K562 (cell line): ENCODE measurements around the gene KISS1R. TPM values are rescaled to one million over a fixed set of nuclear protein-coding genes. Genes with fewer than 3 reads are reported as not detected.

Experiments
- ARID4B ChIP-seq: sonication (generic); formaldehyde crosslinking; IDR thresholded peaks from 2 replicates; pipeline ENCODE4 v1.8.0; 2022; ENCODE audit warnings: mild to moderate bottlenecking, missing genetic modification reagents
- CGGBP1 ChIP-seq: fragments of 250-450 bp; sonication (Bioruptor Pico); IDR thresholded peaks from 2 replicates; pipeline ENCODE4 v1.9.0; 2021; ENCODE audit warnings: mild to moderate bottlenecking
- EP400 ChIP-seq: fragments of 450-650 bp; IDR thresholded peaks from 2 replicates; pipeline ENCODE4 v1.6.1; 2017; ENCODE audit warnings: antibody characterized with exemption, mild to moderate bottlenecking, moderate library complexity
- GABPB2 ChIP-seq: fragments of 250-450 bp; sonication (Bioruptor Pico); conservative IDR thresholded peaks from 2 replicates; pipeline ENCODE4 v1.5.1; 2021; ENCODE audit warnings: mild to moderate bottlenecking
- KLF13 ChIP-seq: fragments of 450-650 bp; IDR thresholded peaks from 2 replicates; pipeline ENCODE4 v1.6.1; 2016; ENCODE audit warnings: missing genetic modification characterization, low read depth, mild to moderate bottlenecking, missing compliant biosample characterization, moderate library complexity, borderline replicate concordance
- MBD1 ChIP-seq: fragments of 250-450 bp; sonication (Bioruptor Pico); IDR thresholded peaks from 2 replicates; pipeline ENCODE4 v1.8.0; 2022; ENCODE audit warnings: inconsistent platforms
- SAFB ChIP-seq: fragments of 200-400 bp; formaldehyde crosslinking; IDR thresholded peaks from 2 replicates; pipeline ENCODE4 v1.6.1; 2017; ENCODE audit warnings: low read depth, low read length, borderline replicate concordance
- SP1 ChIP-seq: sonication (generic); formaldehyde crosslinking; IDR thresholded peaks from 2 replicates; pipeline ENCODE4 v1.8.1; 2022; ENCODE audit warnings: mild to moderate bottlenecking, missing genetic modification reagents
- TCF7 ChIP-seq: sonication (generic); IDR thresholded peaks from 2 replicates; pipeline ENCODE4 v1.6.1; 2016; ENCODE audit warnings: antibody characterized with exemption, borderline replicate concordance
- UBTF ChIP-seq, 2 experiments: IDR thresholded peaks; 2 replicates each; pipeline ENCODE4 v1.6.1; 2012; ENCODE audit warnings: improper control_type of control experiment in 2 of 2, low read depth in 2 of 2, low read length in 2 of 2, borderline replicate concordance in 1 of 2
- ZNF12 ChIP-seq: sonication (generic); formaldehyde crosslinking; IDR thresholded peaks from 2 replicates; pipeline ENCODE4 v1.4.0; 2020; ENCODE audit warnings: mild to moderate bottlenecking, missing genetic modification reagents
- ZNF384 ChIP-seq: IDR thresholded peaks from 2 replicates; pipeline ENCODE4 v1.6.1; 2012; ENCODE audit warnings: low read depth, low read length, improper control_type of control experiment
- ZNF717 ChIP-seq: fragments of 250-450 bp; sonication (Bioruptor Pico); IDR thresholded peaks from 2 replicates; pipeline ENCODE4 v1.5.0; 2021
- ZNF778 ChIP-seq: fragments of 450-650 bp; formaldehyde crosslinking; IDR thresholded peaks from 2 replicates; pipeline ENCODE4 v1.4.0; 2020; ENCODE audit warnings: mild to moderate bottlenecking, moderate library complexity
- polyA plus RNA-seq, 8 experiments: library from polyadenylated mRNA; depleted of rRNA in 4 of 8; stranded (reverse) in 5 of 8; unstranded in 3 of 8; fragments of >200 nt; fragmentation: Nextera tagmentation in 2 of 8; fragmentation: Illumina TruSeq in 1 of 8; extraction: Ambion mirVana in 2 of 8; extraction: Trizol in 1 of 8; gene quantifications; 2 replicates each; pipeline versions ENCODE4 v1.2.1 to v1.2.3, GENCODE V29; 2011 to 2014; ENCODE audit warnings: inconsistent platforms in 1 of 8, missing spikeins in 1 of 8
- total RNA-seq, 7 experiments: library from RNA; depleted of rRNA in 6 of 7; stranded (reverse); fragments of >200 nt in 6 of 7; fragmentation: Illumina TruSeq in 2 of 7; extraction: Trizol in 2 of 7; gene quantifications; 2 replicates each; pipeline versions ENCODE4 v1.2.1 to v1.2.3, GENCODE V29; 2011 to 2021; ENCODE audit warnings: low replicate concordance in 1 of 7

Gene KISS1R
- total and polyA plus RNA-seq, 9 of the 15 experiments (the other 6 are each of a cell fraction or from before 2014, with no cell fraction given), result 0.37 to 39.4 (median 2.0) TPM

GRCh38 chr19:924553-925086 lies 7.5 kb downstream of the KISS1R start (continued):
- TF ChIP-seq ARID4B (CRISPR knock-in tag), result 0 out of 2 replicates have a peak, but pooled peaks have one; percentile 94
- TF ChIP-seq UBTF (IDR thresholded peaks at IDR 0.05; ENCODE audit: borderline replicate concordance in 1 of 2, low read depth in 2 of 2, low read length in 2 of 2), result no peak
- no peak for TF ChIP-seq GABPB2
- TF ChIP-seq ZNF778 (CRISPR knock-in tag), result no peak
- no peak for TF ChIP-seq EP400
- no peak for TF ChIP-seq ZNF717
- TF ChIP-seq ZNF384, result no peak
- 0 out of 2 replicates have a peak, but pooled peaks have one; percentile 19 for TF ChIP-seq SP1 (CRISPR knock-in tag)
- no peak for TF ChIP-seq SAFB
- no peak for TF ChIP-seq TCF7
- TF ChIP-seq MBD1, result no peak
- no peak for TF ChIP-seq CGGBP1
- TF ChIP-seq KLF13 (tag), result 0 out of 2 replicates have a peak, but pooled peaks have one; percentile 11
- TF ChIP-seq ZNF12, result no peak
